Subcutaneous abdominal adipose tissue (tissue), 5 donors: ENCODE measurements around the gene RALGAPA1.
"Not testable (repeated sequence)": the region's sequence is repeated elsewhere in the genome, so short reads cannot be mapped to it uniquely, and the experiment has no call there.

ENCODE experiments used
- H3K27ac ChIP-seq: one replicate; pipeline ENCODE4 v1.7.0; 2013; ENCODE audit warnings: low read depth, mild to moderate bottlenecking, inconsistent platforms, low read length, moderate library complexity
- H3K27me3 ChIP-seq, 5 donors: one replicate each; pipeline ENCODE4 v1.7.0; 2013; ENCODE audit warnings: low read length in 5 of 5, inconsistent platforms in 1 of 5; ENCODE audit not compliant: control insufficient read depth in 5 of 5, insufficient read depth in 4 of 5
- H3K36me3 ChIP-seq, 5 donors: one replicate each; pipeline ENCODE4 v1.7.0; 2013; ENCODE audit warnings: low read length in 5 of 5; ENCODE audit not compliant: control insufficient read depth in 5 of 5, insufficient read depth in 5 of 5
- H3K4me1 ChIP-seq, 5 donors: one replicate each; pipeline ENCODE4 v1.7.0; 2013; ENCODE audit warnings: low read length in 5 of 5, mild to moderate bottlenecking in 3 of 5, moderate library complexity in 1 of 5; ENCODE audit not compliant: control insufficient read depth in 5 of 5, insufficient read depth in 5 of 5
- H3K4me3 ChIP-seq, 5 donors: one replicate each; pipeline ENCODE4 v1.7.0; 2013; ENCODE audit warnings: low read length in 5 of 5, low read depth in 1 of 5
- H3K9ac ChIP-seq, 5 donors: one replicate each; pipeline ENCODE4 v1.7.0; 2013; ENCODE audit warnings: low read length in 5 of 5, mild to moderate bottlenecking in 4 of 5, moderate library complexity in 3 of 5
- H3K9me3 ChIP-seq, 5 donors: one replicate each; pipeline ENCODE4 v1.7.0; 2013; ENCODE audit warnings: low read length in 5 of 5; ENCODE audit not compliant: control insufficient read depth in 5 of 5
- donor health status: healthy.
- donor health status: healthy.
- donor health status: healthy.
- donor health status: healthy.
- donor health status: healthy.

The RALGAPA1 gene

GRCh38 chr14:35617500-35617899, 191.6 kb downstream of the RALGAPA1 start:
- Histone ChIP-seq H3K9me3 (no peaks in the 10 kb centered on the region), H3K4me1 (no peaks in the 10 kb centered on the region), H3K27me3 (no peaks in the 10 kb centered on the region), H3K36me3 (peaks cover 6 to 13% (median 8%) of the 10 kb centered on the region in 5 donors), H3K9ac (no peak overlapping the region), H3K4me3 (no peak overlapping the region), H3K27ac (no peak overlapping the region)

DNA sequence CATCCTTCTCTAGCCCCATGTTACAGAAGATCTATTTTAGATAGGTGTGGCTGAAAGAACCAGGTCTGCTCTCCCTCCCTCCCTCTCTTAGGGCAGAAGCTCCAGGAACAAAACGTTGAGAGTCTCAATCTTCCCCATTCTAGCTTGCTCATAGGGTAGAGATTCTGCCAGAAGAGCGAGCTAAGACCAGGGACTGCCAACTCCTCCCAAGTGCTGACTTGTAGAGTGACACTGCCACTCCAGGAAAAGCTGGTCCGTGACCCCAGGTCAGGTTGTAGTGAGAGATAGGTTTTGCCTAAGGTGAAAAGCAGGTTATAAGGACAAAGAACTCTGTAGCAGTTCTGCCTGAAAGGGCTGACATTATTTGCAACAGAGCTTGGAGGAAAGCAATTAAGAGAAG, 201.7 kb downstream of the RALGAPA1 start:
- H3K36me3 ChIP-seq = peaks cover 24 to 45% (median 27%) of the 10 kb centered on the region in 5 donors
- H3K27ac ChIP-seq = no peak overlapping the region
- no peaks in the 10 kb centered on the region for H3K4me1 ChIP-seq
- no peak overlapping the region for H3K9ac ChIP-seq
- no peaks in the 10 kb centered on the region for H3K9me3 ChIP-seq
- H3K4me3 ChIP-seq = no peak overlapping the region
- no peaks in the 10 kb centered on the region for H3K27me3 ChIP-seq

- peaks cover 21 to 53% (median 36%) of the 10 kb centered on the region in 5 donors for H3K36me3 ChIP-seq
These were observed 208.8 kb downstream of the RALGAPA1 start for GRCh38 chr14:35600253-35600652.

DNA sequence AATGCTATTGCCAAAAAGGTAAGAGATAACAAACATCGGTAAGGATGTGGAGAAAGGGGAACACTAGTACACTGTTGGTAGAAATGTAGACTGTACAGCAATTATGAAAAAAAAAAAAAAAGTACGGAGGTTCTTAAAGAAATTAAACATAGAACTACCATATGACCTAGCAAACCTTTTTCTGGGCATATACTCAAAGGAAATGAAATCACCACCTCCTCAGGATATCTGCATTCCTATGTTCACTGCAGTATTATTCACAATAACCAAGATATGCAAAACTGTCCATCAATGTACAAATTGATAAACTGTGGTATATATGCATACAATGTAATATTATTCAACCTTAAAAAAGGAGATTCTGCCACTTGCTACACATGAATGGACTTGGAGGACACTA, 214.5 kb downstream of the RALGAPA1 start:
- H3K27ac ChIP-seq = no peak overlapping the region
- H3K9me3 ChIP-seq = no peaks in the 10 kb centered on the region
- no peaks in the 10 kb centered on the region for H3K27me3 ChIP-seq
- no peaks in the 10 kb centered on the region for H3K4me1 ChIP-seq
- H3K4me3 ChIP-seq = no peak overlapping the region
- peaks cover 15 to 50% (median 16%) of the 10 kb centered on the region in 5 donors for H3K36me3 ChIP-seq
- no peak overlapping the region for H3K9ac ChIP-seq

More at GRCh38 chr14:35600253-35600652, 208.8 kb downstream of the RALGAPA1 start:
- Histone ChIP-seq H3K9ac (no peak overlapping the region), H3K4me1 (no peaks in the 10 kb centered on the region), H3K27me3 (no peaks in the 10 kb centered on the region), H3K27ac (no peak overlapping the region), H3K9me3 (peaks cover 0 to 3% (median 0%) of the 10 kb centered on the region in 5 donors), H3K4me3 (no peak overlapping the region)

GRCh38 chr14:35587373-35587772, 221.7 kb downstream of the RALGAPA1 start:
- H3K27ac ChIP-seq, H3K4me1 ChIP-seq, H3K9me3 ChIP-seq, H3K4me3 ChIP-seq, H3K27me3 ChIP-seq, H3K9ac ChIP-seq: not testable (repeated sequence)
- H3K36me3 ChIP-seq = peaks cover 6 to 32% (median 10%) of the 10 kb centered on the region in 5 donors

DNA sequence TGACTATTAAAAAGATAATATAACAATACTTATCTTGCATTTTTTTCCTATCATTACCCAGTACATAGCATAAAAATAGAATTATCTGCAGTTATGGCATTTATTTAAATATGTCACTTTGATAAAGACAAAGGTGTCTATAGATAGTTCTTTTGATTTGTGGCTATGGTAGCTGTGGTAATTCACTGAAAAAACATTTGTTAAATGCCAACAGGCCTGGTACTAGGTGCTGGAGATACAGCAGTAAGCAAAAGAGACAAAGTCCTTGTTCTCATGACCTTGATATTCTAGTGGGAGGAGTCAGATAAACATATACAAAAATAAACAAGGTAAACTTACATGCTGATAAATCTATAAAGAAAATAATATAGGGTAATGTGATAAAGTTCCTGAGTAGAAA, 230.5 kb downstream of the RALGAPA1 start:
- Histone ChIP-seq H3K4me3 (no peak overlapping the region), H3K9me3 (no peaks in the 10 kb centered on the region), H3K27me3 (no peaks in the 10 kb centered on the region), H3K4me1 (no peaks in the 10 kb centered on the region), H3K36me3 (peaks cover 0 to 24% (median 0%) of the 10 kb centered on the region in 5 donors), H3K9ac (no peak overlapping the region), H3K27ac (no peak overlapping the region)

- Histone ChIP-seq H3K27ac (no peak overlapping the region), H3K9me3 (no peaks in the 10 kb centered on the region), H3K27me3 (no peaks in the 10 kb centered on the region), H3K4me3 (no peak overlapping the region), H3K9ac (no peak overlapping the region), H3K4me1 (no peaks in the 10 kb centered on the region), H3K36me3 (peaks cover 0 to 19% (median 0%) of the 10 kb centered on the region in 5 donors)
These were observed 231.0 kb downstream of the RALGAPA1 start for GRCh38 chr14:35578135-35578534.

GRCh38 chr14:35576856-35577255, 232.2 kb downstream of the RALGAPA1 start:
- peaks cover 0 to 21% (median 0%) of the 10 kb centered on the region in 5 donors for H3K36me3 ChIP-seq
- no peak overlapping the region for H3K4me3 ChIP-seq
- H3K27ac ChIP-seq = no peak overlapping the region
- no peak overlapping the region for H3K9ac ChIP-seq
- H3K27me3 ChIP-seq = no peaks in the 10 kb centered on the region
- H3K4me1 ChIP-seq = no peaks in the 10 kb centered on the region
- H3K9me3 ChIP-seq = no peaks in the 10 kb centered on the region

DNA sequence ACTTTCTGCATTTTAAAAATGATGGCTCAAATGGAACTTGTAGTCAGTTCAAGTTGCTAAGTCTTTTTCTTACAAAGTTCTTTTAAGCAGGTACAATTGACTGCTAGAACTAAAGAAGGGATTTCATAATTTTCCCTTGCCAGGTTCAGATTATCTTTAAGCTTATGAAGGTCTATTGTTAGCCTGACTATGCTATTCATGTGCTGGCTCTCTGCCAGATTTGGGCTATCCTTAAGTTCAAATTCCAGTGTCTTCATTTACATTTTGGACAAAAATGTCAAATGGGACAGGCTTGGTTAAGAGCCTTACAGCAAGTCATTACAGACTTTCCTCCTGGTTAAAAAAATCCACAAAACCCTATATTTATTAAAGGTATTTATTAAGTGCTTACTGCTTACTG, 232.8 kb downstream of the RALGAPA1 start:
- Histone ChIP-seq H3K4me1 (no peaks in the 10 kb centered on the region), H3K4me3 (no peak overlapping the region), H3K36me3 (peaks cover 0 to 17% (median 0%) of the 10 kb centered on the region in 5 donors), H3K27ac (no peak overlapping the region), H3K27me3 (no peaks in the 10 kb centered on the region), H3K9me3 (no peaks in the 10 kb centered on the region), H3K9ac (no peak overlapping the region)

DNA sequence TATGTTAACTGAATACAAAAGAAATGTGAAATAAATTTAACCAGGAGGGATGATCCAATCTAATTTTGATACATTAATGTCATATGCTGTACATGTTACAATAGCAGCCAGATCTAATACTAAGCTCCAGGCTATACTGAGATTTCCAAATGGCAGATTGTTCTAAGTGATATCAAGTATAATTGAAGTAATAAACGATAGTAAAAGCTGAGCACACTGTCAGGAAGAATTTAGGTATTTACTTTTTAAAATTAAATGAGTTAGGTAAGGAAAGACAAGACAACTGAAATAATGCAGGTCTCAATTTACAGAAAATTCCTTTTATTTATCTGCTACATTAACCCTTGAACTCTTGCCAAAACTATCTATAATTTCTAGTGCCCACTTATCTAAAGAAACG, 235.2 kb downstream of the RALGAPA1 start:
- no peak overlapping the region for H3K9ac ChIP-seq
- no peaks in the 10 kb centered on the region for H3K27me3 ChIP-seq

DNA sequence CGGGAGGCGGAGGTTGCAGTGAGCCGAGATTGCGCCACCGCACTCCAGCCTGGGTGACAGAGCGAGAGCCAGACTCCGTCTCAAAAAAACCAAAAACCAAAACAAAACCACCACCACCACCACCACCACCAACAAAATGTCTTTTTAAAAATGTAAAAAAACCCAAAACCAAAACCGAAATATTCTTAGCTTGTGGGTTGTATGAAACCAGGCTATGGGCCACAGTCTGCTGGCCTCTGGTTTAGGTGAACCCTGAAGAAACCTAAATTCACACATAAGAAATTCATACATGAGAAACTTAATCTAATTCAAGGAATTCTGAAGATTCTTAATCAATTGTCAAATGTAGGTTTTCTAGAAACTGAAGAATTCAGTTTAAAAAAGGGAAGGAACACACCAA, 237.5 kb downstream of the RALGAPA1 start:
- Histone ChIP-seq H3K27me3 (no peaks in the 10 kb centered on the region), H3K9ac (no peak overlapping the region), H3K9me3 (no peaks in the 10 kb centered on the region), H3K4me3 (no peak overlapping the region), H3K4me1 (no peaks in the 10 kb centered on the region), H3K36me3 (peaks cover 2 to 14% (median 7%) of the 10 kb centered on the region in 5 donors), H3K27ac (no peak overlapping the region)

More for the DNA sequence above, 235.2 kb downstream of the RALGAPA1 start:
- no peaks in the 10 kb centered on the region for H3K9me3 ChIP-seq
- H3K4me3 ChIP-seq = no peak overlapping the region
- no peak overlapping the region for H3K27ac ChIP-seq
- no peaks in the 10 kb centered on the region for H3K4me1 ChIP-seq
- H3K36me3 ChIP-seq = peaks cover 0 to 18% (median 5%) of the 10 kb centered on the region in 5 donors
